Stimulated activated CD4-positive, alpha-beta T cell treated with anti-CD3 and anti-CD28 coated beads, Interleukin-4, amount 100 ng/mL, for 48 hours (primary cell): ENCODE data around the gene KRTAP5-3.
"Not testable (repeated sequence)": the region's sequence is repeated elsewhere in the genome, so short reads cannot be mapped to it uniquely, and the experiment has no call there.

ENCODE experiments used
- DNase-seq, 2 donors: peaks; one replicate each; pipeline ENCODE4 v3.0.0-alpha.2; 2020; ENCODE audit warnings: low read depth in 2 of 2

KRTAP5-3 gene

DNA sequence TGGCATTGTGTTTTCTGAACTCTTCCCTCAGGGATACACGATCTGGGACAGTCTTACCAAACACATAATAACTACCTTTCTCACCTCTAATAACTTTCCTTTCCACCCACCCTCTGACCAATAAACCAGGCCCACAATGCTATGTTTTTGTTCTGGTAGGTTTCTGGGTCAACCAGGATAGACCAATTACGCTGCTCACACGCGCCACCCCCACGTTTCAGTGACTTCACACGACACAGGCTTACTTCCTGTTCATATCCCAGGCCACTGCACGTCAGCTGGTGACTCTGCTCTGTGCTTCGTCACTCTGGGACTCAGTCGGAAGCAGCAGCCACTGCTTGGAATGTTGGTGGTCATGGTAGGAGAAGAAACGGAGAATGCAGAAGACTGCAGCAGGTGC lies 11.2 kb upstream of the KRTAP5-3 start:
- no peak for DNase-seq

DNA sequence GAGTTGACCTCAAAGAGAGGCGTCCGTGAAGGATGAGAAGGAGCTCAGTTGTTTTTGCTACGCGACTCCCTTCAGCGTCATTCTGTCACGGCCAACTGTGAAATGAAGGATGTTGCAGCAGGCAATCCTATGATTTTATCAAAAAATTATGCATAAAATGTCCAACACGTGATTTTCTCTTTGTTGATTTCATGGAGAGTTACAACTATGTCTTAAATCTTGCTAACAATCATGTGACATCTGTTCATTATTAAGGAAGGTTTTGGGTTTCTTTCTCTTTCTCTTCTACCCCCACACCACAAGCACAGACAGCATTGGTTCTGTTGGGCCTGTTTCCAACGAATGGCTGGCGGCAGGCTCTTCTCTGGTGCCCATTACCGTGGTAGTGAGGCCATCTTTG lies 10.0 kb upstream of the KRTAP5-3 start:
- DNase-seq = no peak

DNA sequence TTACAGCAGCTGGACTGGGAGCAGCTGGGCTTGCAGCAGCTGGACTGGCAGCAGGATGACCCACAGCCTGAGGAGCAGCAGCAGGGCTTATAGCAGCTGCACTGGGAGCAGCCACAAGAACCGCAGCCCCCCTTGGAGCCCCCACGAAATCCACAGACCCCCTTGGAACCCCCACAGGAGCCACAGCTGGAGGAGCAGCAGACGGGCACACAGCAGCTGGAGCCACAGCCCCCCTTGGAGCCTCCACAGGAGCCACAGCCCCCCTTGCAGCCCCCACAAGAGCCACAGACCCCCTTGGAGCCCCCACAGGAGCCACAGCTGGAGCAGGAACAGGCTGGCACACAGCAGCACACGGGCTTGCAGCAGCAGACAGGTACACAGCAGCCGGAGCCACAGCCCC lies 362 bp downstream of the KRTAP5-3 start:
- not testable (repeated sequence) for DNase-seq

GRCh38 chr11:1607156-1607845 lies 962 bp downstream of the KRTAP5-3 start:
- not testable (repeated sequence) for DNase-seq

DNA sequence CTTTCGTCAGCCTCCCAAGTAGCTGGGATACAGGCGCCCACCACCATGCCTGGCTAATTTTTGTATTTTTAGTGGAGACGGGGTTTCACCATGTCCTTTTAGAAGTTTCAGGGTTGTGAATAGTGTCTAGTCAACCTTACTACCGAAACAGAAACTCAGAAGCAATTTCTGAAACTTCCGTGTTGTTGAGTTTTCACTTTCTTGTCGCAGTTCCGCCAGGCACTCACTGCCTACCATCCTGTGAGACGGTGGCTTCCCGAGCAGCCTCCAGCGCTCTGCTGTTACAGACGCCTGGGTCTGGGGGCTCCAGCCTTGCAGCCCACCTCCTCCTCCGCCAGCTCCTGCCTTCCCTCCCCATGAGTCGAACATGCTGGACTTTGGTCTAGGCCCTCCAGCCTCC lies 2.3 kb downstream of the KRTAP5-3 start:
- DNase-seq = not testable (repeated sequence)

DNA sequence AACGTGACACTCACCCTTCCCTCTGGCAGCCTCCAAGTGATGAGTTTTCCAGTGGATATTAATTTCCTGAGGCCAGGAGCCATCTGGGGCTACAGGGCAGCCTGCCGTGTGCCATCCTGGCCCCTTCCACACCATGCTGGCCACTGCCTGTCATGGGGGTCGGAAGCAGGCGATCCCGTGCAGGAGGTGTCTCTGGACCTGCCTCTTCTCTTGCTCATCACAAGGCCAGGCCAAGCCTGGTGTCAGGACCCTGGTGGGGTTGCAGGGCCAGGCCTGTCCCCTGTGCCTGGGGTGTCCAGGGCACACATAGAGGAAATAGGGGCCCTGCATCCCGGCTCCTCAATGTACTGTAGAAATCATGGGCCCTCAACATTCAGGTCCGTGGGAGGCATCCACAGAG lies 3.6 kb downstream of the KRTAP5-3 start:
- DNase-seq = no peak

DNA sequence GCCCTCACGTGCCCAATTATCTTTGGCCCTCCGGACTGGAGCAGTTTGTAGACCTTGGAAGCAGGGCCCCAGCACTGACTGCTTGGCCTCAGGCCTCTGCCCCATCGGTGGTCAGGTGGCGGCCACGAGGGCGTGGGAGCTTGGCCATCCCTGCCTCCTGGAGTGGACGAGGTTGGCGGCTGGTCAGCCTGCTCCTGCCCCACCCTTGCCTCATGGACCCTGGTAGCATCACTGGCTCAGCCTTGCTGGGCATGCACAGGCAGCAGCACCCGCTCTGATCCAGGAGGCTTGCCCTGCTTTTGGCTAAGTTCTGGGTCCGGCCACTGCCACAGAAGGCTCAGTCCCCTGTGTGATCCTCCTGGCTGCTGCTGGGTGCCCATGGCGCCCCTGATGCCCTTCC lies 4.1 kb downstream of the KRTAP5-3 start:
- DNase-seq = no peak

GRCh38 chr11:1603629-1604028 lies 4.6 kb downstream of the KRTAP5-3 start:
- no peak for DNase-seq

- DNase-seq = not testable (repeated sequence)
These were observed 6.6 kb downstream of the KRTAP5-3 start for GRCh38 chr11:1601663-1602062.

DNA sequence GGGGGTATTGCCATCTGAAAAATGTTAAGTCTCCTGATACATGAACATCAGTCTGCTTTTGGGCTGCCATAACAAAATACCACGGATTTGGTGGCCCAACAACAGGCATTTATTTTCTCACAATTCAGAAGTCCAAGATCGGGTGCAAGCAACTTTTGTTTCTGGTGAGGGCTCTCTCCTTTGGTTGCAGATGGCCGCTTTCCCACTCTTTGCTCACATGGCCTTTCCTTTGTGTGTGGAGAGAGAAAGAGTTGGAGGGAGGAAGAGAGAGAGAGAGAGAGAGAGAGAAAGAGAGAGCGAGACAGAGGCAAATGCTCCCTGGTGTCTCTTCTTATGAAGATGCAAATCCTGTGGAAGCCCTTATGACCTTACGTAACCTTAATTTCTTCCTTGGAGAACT lies 7.6 kb downstream of the KRTAP5-3 start:
- DNase-seq = no peak

- no peak for DNase-seq
These were observed 9.4 kb downstream of the KRTAP5-3 start for GRCh38 chr11:1598816-1599215.

GRCh38 chr11:1598406-1598805 lies 9.9 kb downstream of the KRTAP5-3 start:
- not testable (repeated sequence) for DNase-seq

- no peak for DNase-seq
These were observed 10.3 kb downstream of the KRTAP5-3 start, which contains the start of gene KRTAP5-2 for GRCh38 chr11:1597994-1598380. Gene KRTAP5-2 (minus strand): TSS chr11:1598294. CDS start chr11:1598250, 44 bp downstream.

GRCh38 chr11:1597331-1597993 lies 10.8 kb downstream of the KRTAP5-3 start:
- no peak for DNase-seq

- DNase-seq = not testable (repeated sequence)
These were observed 11.6 kb downstream of the KRTAP5-3 start for GRCh38 chr11:1596576-1597121.

- DNase-seq = not testable (repeated sequence)
These were observed 12.2 kb downstream of the KRTAP5-3 start for GRCh38 chr11:1595994-1596575.

DNA sequence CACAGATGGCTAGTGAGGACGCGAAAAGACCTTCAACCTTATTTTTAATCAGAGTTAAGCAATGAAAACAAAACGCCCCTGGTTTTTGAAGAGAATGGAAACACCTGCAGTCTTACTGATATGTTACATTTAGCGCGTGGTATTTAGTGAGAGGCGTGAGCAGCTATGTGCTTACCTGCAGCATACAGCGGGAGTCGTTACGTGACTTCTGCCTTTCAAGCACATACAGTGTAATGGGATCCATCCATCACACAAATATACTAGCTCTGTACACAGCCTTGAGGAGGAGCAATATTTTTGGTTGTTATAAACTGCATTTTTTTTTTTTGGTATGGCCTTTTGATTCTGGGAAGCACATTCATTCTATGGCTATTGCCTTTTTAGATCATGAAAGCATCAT lies 15.6 kb downstream of the KRTAP5-3 start:
- no peak for DNase-seq

GRCh38 chr11:1589996-1590395 lies 18.3 kb downstream of the KRTAP5-3 start:
- no peak for DNase-seq

- not testable (repeated sequence) for DNase-seq
These were observed 18.9 kb downstream of the KRTAP5-3 start for GRCh38 chr11:1589191-1589963.

DNA sequence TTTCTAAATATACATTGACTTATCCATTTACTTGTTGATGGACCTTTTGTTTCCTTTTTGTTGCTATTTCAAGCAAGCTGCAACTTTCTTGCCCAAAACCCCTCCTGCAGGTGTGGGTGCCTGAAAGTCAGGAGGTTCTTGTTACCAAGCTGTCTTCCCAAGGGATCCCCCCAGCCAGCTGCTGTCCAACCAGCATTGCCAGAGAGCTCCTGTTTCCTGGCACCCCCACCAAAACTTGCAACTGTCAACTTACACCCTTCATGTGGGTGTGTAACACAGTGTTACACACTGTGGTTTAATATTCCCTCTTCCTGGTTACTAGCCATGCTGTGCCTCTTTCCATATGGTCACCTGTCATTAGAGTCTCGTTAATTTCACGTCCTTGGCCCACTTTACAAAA lies 21.6 kb downstream of the KRTAP5-3 start:
- DNase-seq = no peak

DNA sequence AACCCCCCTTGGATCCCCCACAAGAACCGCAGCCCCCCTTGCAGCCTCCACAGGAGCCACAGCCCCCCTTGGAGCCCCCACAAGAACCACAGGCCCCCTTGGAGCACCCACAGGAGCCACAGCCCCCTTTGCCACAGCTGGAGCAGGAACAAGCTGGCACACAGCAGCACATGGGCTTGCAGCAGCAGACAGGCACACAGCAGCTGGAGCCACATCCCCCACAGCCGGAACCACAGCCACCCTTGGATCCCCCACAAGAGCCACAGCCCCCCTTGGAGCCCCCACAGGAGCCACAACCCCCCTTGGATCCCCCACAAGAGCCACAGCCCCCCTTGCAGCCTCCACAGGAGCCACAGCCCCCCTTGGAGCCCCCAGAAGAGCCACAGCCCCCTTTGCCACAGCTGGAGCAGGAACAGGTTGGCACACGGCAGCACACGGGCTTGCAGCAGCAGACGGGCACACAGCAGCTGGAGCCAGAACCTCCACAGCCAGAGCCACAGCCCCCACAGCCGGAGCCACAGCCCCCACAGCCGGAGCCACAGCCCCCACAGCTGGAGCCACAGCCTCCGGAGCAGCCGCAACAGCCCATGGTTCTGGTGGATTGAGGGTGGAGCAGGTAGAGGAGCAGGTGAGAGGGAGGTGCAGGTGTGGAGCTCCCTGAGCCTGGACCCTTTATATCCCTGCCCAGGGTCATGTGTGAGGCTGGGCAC lies 23.4 kb downstream of the KRTAP5-3 start, which contains the start of gene KRTAP5-1:
KRTAP5-1 (minus strand) TSS at position 623 of the 710 bp plus-strand sequence; CDS start at position 589, 34 bp downstream.
- not testable (repeated sequence) for DNase-seq
